NOMO-1 (cell line): ENCODE data around the gene PLCB3.
A peak's percentile ranks its signal among the peaks of the same experiment; 100 is the strongest.
"Not testable (repeated sequence)": the region's sequence is repeated elsewhere in the genome, so short reads cannot be mapped to it uniquely, and the experiment has no call there.

Experiments used
- DNase-seq, 2 experiments: peaks; one replicate each; lab custom pipeline; 2025; ENCODE audit not compliant: unreplicated experiment in 2 of 2; lab: John Stamatoyannopoulos, UW

PLCB3 gene

GRCh38 chr11:64298966-64299846 lies 47.9 kb downstream of the PLCB3 start:
- no peak for DNase-seq

- DNase-seq, result no peak
Measured at GRCh38 chr11:64299847-64300648, 48.7 kb downstream of the PLCB3 start, which contains the start of gene CATSPERZ. CATSPERZ (plus strand) TSS chr11:64300358; CDS start chr11:64300411, 53 bp downstream.

DNA sequence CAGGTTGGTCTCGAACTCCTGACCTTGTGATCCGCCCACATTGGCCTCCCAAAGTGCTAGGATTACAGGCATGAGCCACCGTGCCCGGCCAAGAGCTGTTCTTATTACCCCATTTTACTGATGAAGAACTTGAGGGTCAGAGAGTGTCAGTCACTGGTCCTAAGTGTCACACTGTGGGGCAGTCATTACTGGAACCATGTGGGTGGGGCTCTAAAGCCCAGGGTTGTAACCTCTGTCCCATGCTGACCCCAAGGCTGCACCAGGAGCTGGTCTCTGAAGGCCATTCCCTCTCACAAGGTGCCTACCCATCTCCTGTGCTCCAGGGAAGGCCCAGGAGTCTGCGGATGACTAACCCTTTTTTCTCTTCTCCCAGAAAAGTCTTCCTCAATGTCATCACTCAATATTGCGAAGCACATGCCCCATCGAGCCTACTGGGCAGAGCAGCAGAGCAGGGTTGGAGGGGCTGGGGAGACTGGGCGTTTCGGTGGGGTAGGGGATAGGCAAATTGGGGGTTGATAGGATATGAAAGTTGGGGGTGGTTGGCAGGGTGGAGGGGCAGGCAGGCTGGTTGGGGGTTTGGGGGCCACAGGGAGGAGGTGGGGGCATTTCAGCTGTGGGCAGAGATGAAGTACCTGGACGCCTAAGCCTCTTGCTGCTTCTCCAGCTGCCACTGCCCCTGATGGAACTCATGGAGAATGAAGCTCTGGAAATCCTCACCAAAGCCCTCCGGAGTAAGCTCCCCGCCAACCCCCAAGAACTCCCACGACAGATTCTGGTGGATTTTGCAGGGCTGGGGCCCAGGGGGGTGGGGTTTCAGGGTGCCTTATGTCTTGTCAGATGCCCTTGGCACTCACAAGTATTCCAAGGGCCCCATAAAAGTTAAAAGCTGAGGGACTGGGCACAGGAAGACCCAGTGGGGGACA lies 52.0 kb downstream of the PLCB3 start:
- no peak for DNase-seq

GRCh38 chr11:64304032-64304315 lies 52.6 kb downstream of the PLCB3 start:
- DNase-seq, result no peak

GRCh38 chr11:64304316-64305072 lies 53.2 kb downstream of the PLCB3 start:
- peak; percentile 86 to 94 for DNase-seq

- DNase-seq, result peak; percentile 98 to 99
Measured at GRCh38 chr11:64305075-64305690, 53.9 kb downstream of the PLCB3 start, which contains the start of gene ESRRA. ESRRA (plus strand) TSS chr11:64305524; CDS start chr11:64307180, 1,656 bp downstream.

GRCh38 chr11:64305691-64306562 lies 54.6 kb downstream of the PLCB3 start:
- DNase-seq, result peak; percentile 67

GRCh38 chr11:64306563-64306875 lies 55.2 kb downstream of the PLCB3 start:
- no peak for DNase-seq

DNA sequence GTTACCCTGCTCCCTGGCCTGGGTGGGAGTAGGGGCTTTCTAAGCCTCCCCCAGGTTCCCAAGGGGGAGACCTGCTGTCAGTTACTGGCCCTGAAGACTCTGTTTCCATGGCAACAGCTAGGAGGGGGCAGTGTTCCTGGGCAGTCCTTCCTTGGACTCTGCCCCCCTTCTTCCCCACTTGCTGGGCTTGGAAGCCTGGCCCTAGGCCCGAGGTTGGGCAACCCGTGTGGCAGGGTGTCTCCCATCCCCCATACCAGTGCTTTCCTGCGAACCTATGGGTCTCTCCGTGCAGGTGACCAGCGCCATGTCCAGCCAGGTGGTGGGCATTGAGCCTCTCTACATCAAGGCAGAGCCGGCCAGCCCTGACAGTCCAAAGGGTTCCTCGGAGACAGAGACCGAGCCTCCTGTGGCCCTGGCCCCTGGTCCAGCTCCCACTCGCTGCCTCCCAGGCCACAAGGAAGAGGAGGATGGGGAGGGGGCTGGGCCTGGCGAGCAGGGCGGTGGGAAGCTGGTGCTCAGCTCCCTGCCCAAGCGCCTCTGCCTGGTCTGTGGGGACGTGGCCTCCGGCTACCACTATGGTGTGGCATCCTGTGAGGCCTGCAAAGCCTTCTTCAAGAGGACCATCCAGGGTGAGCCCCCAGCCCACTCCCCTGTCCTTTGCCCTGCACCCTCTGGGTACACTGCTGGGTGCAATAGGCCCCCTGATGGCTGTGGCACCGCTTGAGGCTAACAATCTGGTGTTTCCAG lies 55.7 kb downstream of the PLCB3 start:
- DNase-seq, result no peak

GRCh38 chr11:64307795-64308194 lies 56.5 kb downstream of the PLCB3 start:
- not testable (repeated sequence) for DNase-seq

GRCh38 chr11:64312947-64313346 lies 61.6 kb downstream of the PLCB3 start:
- no peak for DNase-seq

- DNase-seq, result no peak
Measured at GRCh38 chr11:64313491-64314145, 62.3 kb downstream of the PLCB3 start.

DNA sequence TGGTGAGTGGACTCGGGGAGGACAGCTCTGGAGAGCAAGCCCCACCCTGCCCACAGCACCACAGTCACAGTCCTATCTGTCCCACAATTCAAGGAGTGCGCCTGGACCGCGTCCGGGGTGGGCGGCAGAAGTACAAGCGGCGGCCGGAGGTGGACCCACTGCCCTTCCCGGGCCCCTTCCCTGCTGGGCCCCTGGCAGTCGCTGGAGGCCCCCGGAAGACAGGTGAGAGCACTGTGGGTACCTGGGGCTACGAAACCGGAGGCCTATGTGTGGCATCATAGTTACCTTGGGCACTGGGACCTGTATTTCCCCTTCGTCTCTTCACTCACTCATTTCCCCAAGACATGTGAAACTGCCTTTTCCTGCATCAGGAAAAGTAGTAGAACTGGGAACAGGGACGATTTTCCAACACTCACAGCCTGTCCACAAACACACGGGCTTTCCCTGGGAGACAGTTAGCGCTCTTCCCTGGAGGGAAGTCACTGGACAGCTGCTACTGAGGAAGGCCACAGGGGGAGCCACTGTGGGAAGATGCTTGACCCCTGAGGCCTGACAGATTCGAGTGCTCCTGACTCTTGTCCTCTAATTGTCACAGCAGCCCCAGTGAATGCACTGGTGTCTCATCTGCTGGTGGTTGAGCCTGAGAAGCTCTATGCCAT lies 62.9 kb downstream of the PLCB3 start:
- no peak for DNase-seq

DNA sequence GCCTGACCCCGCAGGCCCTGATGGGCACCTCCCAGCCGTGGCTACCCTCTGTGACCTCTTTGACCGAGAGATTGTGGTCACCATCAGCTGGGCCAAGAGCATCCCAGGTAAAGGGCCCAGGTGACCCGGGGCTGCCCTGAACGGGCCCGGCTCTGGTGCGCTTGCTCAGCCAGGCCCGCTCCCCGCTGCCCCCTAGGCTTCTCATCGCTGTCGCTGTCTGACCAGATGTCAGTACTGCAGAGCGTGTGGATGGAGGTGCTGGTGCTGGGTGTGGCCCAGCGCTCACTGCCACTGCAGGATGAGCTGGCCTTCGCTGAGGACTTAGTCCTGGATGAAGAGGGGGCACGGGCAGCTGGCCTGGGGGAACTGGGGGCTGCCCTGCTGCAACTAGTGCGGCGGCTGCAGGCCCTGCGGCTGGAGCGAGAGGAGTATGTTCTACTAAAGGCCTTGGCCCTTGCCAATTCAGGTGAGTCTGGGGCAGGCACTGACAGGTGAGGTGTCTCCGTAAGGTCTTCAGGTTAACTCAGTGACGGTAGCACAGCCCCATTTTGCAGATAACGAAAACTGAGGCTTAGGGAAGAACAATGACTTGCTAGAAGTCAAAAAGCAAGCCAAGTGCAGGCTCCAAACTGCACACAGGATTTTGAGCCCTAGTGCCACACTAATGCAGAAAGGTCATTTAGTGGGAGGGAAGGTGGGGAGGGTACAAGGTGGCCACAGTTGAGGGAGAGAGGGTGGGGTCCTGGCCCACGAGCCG lies 63.7 kb downstream of the PLCB3 start:
- no peak for DNase-seq

- DNase-seq, result not testable (repeated sequence)
Measured at GRCh38 chr11:64315667-64316526, 64.6 kb downstream of the PLCB3 start.
